Endometrial microvascular endothelial cells (primary cell): ENCODE results near the gene APOBEC4. TPM values are rescaled to one million over a fixed set of nuclear protein-coding genes. Genes with fewer than 3 reads are reported as not detected.
"Not testable (repeated sequence)": the region's sequence is repeated elsewhere in the genome, so short reads cannot be mapped to it uniquely, and the experiment has no call there.

Source experiments
- in situ Hi-C: cut with HindIII; loops from 2 replicates; pipeline ENCODE4 v1.10.0; 2017; ENCODE audit warnings: low sequenced_read_pairs, low pct_unique_long_range_greater_than_20kb; ENCODE audit errors: inconsistent ontology term
- total RNA-seq: library from RNA; depleted of rRNA; stranded (reverse); fragments of >200 nt; gene quantifications from one replicate; pipeline ENCODE4 v1.2.3, GENCODE V29; 2015; ENCODE audit errors: inconsistent ontology term

The APOBEC4 gene
- total RNA-seq, 1 donor from 2014 or later, result not detected

- in situ Hi-C loops, result no loop called here
These were observed 16.3 kb downstream of the APOBEC4 start for GRCh38 chr1:183636783-183637182.

- in situ Hi-C loops, result no loop called here
These were observed 16.8 kb downstream of the APOBEC4 start for GRCh38 chr1:183636334-183636682.

GRCh38 chr1:183635606-183636333 lies 17.3 kb downstream of the APOBEC4 start, which contains the start of gene ARPC5:
TSS of gene ARPC5 (minus strand) at chr1:183635783. CDS start at chr1:183635659, 124 bp downstream.
- in situ Hi-C loops, result no loop called here

GRCh38 chr1:183635099-183635605 lies 18.0 kb downstream of the APOBEC4 start:
- in situ Hi-C loops, result no loop called here

- in situ Hi-C loops, result no loop called here
These were observed 18.6 kb downstream of the APOBEC4 start for GRCh38 chr1:183634429-183635065.

GRCh38 chr1:183633676-183634343 lies 19.3 kb downstream of the APOBEC4 start:
- in situ Hi-C loops, result no loop called here

GRCh38 chr1:183632964-183633363 lies 20.2 kb downstream of the APOBEC4 start:
- in situ Hi-C loops, result no loop called here

- in situ Hi-C loops, result no loop called here
These were observed 21.0 kb downstream of the APOBEC4 start for GRCh38 chr1:183632114-183632513.

GRCh38 chr1:183630748-183631147 lies 22.4 kb downstream of the APOBEC4 start:
- in situ Hi-C loops, result no loop called here

GRCh38 chr1:183628537-183628936 lies 24.6 kb downstream of the APOBEC4 start:
- in situ Hi-C loops, result no loop called here

GRCh38 chr1:183626236-183626635 lies 26.9 kb downstream of the APOBEC4 start:
- in situ Hi-C loops, result not testable (repeated sequence)

- in situ Hi-C loops, result no loop called here
These were observed 30.0 kb downstream of the APOBEC4 start for GRCh38 chr1:183622884-183623785.

GRCh38 chr1:183622013-183622412 lies 31.1 kb downstream of the APOBEC4 start:
- in situ Hi-C loops, result no loop called here

GRCh38 chr1:183620311-183620710 lies 32.8 kb downstream of the APOBEC4 start:
- in situ Hi-C loops, result no loop called here

GRCh38 chr1:183619781-183620180 lies 33.3 kb downstream of the APOBEC4 start:
- in situ Hi-C loops, result no loop called here

GRCh38 chr1:183618202-183618601 lies 34.9 kb downstream of the APOBEC4 start:
- in situ Hi-C loops, result not testable (repeated sequence)

GRCh38 chr1:183612975-183613374 lies 40.1 kb downstream of the APOBEC4 start:
- in situ Hi-C loops, result not testable (repeated sequence)

- in situ Hi-C loops, result no loop called here
These were observed 40.7 kb downstream of the APOBEC4 start for GRCh38 chr1:183612407-183612806.

- in situ Hi-C loops, result no loop called here
These were observed 42.1 kb downstream of the APOBEC4 start for GRCh38 chr1:183611021-183611420.
